GM19463 (cell line): ENCODE results near the gene C1orf159.
"Not testable (repeated sequence)": the region's sequence is repeated elsewhere in the genome, so short reads cannot be mapped to it uniquely, and the experiment has no call there.

Experiments used
- ATAC-seq: cut with Tn5 transposase; IDR thresholded peaks from one replicate; pipeline ENCODE4 v1.9.1; 2021; ENCODE audit warnings: mild to moderate bottlenecking, moderate library complexity; ENCODE audit not compliant: unreplicated experiment

Gene C1orf159

GRCh38 chr1:1150100-1150499 lies 34.2 kb upstream of the C1orf159 start:
- no peak for ATAC-seq

GRCh38 chr1:1149416-1149815 lies 33.5 kb upstream of the C1orf159 start:
- ATAC-seq = no peak

- ATAC-seq = no peak
These were observed 32.7 kb upstream of the C1orf159 start for GRCh38 chr1:1148569-1148968.

GRCh38 chr1:1148061-1148460 lies 32.2 kb upstream of the C1orf159 start:
- ATAC-seq = no peak

GRCh38 chr1:1146596-1146995 lies 30.7 kb upstream of the C1orf159 start:
- no peak for ATAC-seq

- ATAC-seq = no peak
These were observed 30.1 kb upstream of the C1orf159 start for GRCh38 chr1:1146026-1146425.

- ATAC-seq = no peak
These were observed 29.6 kb upstream of the C1orf159 start for GRCh38 chr1:1145547-1145914.

GRCh38 chr1:1144843-1145546 lies 29.1 kb upstream of the C1orf159 start:
- no peak for ATAC-seq

GRCh38 chr1:1144122-1144842 lies 28.4 kb upstream of the C1orf159 start:
- no peak for ATAC-seq

GRCh38 chr1:1143636-1144035 lies 27.7 kb upstream of the C1orf159 start:
- ATAC-seq = no peak

GRCh38 chr1:1142844-1143243 lies 27.0 kb upstream of the C1orf159 start:
- no peak for ATAC-seq

- not testable (repeated sequence) for ATAC-seq
These were observed 26.5 kb upstream of the C1orf159 start for GRCh38 chr1:1142352-1142751.

GRCh38 chr1:1141911-1142250 lies 26.0 kb upstream of the C1orf159 start:
- ATAC-seq = no peak

- no peak for ATAC-seq
These were observed 25.5 kb upstream of the C1orf159 start for GRCh38 chr1:1141244-1141910.

GRCh38 chr1:1140673-1141072 lies 24.8 kb upstream of the C1orf159 start:
- no peak for ATAC-seq

GRCh38 chr1:1137256-1138045 lies 21.6 kb upstream of the C1orf159 start:
- no peak for ATAC-seq

- no peak for ATAC-seq
These were observed 20.8 kb upstream of the C1orf159 start for GRCh38 chr1:1136547-1137230.

GRCh38 chr1:1135339-1136136 lies 19.6 kb upstream of the C1orf159 start:
- no peak for ATAC-seq

GRCh38 chr1:1134300-1134970 lies 18.5 kb upstream of the C1orf159 start:
- no peak for ATAC-seq
